Superior temporal gyrus (tissue), 1 donor: ENCODE results near the gene TMEM81.
A peak's percentile ranks its signal among the peaks of the same experiment; 100 is the strongest.

Experiments used
- DNase-seq: peaks from one replicate; pipeline ENCODE4 v3.0.0-alpha.2; 2016; ENCODE audit errors: extremely low spot score

TMEM81 gene, protein sequence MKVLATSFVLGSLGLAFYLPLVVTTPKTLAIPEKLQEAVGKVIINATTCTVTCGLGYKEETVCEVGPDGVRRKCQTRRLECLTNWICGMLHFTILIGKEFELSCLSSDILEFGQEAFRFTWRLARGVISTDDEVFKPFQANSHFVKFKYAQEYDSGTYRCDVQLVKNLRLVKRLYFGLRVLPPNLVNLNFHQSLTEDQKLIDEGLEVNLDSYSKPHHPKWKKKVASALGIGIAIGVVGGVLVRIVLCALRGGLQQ

GRCh38 chr1:205084360-205084759 is at the start of gene TMEM81:
TSS of gene TMEM81 (minus strand) at chr1:205084460. CDS start at chr1:205084320, 140 bp downstream.
- no peak for DNase-seq

DNA sequence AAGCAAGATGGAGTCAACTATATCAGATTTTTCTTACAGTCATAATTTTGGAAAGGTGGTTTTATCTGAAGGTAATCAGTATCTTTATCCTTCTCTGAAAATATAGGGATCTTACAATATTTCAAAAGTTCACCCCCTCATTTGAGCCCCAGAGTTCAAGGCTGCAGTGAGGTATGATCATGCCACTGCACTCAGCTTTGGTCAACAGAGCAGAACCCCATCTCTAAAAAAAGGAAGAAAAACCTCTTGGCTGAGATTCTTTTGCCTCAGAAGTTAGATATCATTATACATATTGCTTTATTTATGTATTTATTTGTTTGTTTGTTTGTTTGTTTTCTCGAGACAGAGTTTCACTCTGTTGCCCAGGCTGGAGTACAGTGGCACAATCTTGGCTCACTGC is 49.0 kb upstream of the TMEM81 start:
- DNase-seq = no peak

- no peak for DNase-seq
Observed at GRCh38 chr1:205129447-205130029, 45.3 kb upstream of the TMEM81 start.

GRCh38 chr1:205128050-205128449 is 43.8 kb upstream of the TMEM81 start:
- DNase-seq = no peak

DNA sequence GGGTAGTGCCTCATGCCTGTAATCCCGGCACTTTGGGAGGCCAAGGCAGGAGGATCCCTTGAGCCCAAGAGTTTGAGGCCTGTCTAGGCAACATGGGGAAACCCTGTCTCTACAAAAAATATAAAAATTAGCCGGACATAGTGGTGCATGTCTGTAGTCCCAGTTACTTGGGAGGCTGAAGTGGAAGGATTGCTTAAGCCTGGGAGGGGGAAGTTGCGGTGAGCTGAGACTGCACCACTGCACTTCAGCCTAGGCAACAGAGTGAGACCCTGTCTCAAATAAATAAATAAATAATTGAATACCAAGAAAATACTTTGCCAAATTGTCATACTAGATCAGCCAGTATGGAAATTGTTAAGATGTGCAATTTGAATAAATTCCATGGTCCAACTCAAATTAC is 43.4 kb upstream of the TMEM81 start:
- DNase-seq = no peak

GRCh38 chr1:205124726-205125125 is 40.5 kb upstream of the TMEM81 start:
- DNase-seq = no peak

- DNase-seq = no peak
Observed at GRCh38 chr1:205122489-205122882, 38.2 kb upstream of the TMEM81 start.

GRCh38 chr1:205121660-205122488 is 37.6 kb upstream of the TMEM81 start, which contains the start of gene RBBP5:
TSS of gene RBBP5 (minus strand) at chr1:205121978. CDS start at chr1:205121873, 105 bp downstream.
- DNase-seq = peak; percentile 97

- no peak for DNase-seq
Observed at GRCh38 chr1:205118752-205119151, 34.5 kb upstream of the TMEM81 start.

- DNase-seq = no peak
Observed at GRCh38 chr1:205111354-205111753, 27.1 kb upstream of the TMEM81 start.

DNA sequence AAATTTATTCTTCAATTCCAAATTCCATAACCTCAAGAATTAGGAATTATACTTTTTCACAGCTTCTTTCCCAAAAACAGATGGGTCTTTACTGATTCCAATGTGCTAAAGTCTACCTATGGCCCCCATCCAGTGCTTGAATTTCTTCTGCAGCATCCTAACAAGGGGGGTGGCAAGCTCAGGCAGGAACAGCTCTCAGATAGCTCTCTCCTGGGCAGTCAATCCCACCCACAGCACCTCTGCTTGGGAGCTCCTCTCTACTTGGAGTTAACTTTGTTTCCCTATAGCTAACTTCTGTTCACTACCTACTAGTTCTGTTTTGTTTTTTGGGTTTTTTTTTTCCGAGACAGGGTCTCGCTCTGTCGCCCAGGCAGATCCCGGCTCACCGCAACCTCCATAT is 25.5 kb upstream of the TMEM81 start:
- peak; percentile 23 for DNase-seq

DNA sequence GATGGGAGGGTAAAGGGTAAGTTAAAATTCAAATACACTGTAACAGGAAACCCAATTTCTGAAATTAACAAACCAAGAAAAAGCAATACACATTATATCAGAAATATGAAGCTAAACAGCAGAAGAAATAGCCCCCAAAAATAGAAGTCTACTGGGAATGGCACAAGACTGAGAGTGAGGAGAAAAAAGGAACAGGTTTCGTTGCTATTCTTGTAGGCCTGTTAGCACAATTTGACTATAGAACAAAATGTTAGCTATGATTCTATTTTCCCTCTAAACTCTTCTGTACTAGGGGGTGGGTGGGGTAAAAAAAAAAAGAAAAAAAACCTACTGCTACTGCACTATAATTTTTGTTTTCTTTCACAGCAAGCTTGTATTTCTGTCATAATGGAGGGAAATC is 25.0 kb upstream of the TMEM81 start:
- DNase-seq = peak; percentile 64

DNA sequence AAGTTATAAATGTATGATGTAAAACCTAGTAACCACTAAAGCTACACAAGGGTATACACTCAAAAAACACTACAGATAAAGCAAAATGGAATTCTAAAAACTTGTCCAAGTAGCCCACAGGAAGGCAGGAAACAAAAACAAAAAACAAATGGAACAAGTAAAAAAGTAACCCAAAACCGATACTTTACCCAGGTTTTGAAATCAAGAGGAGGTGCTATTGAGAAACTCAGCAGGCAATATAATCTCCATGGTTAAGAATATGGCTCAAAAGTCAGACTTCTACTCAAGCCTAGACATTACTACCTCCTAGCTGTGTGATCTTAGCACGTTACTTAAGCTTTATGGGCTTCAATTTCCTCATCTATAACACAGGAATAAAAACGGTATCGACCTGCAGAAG is 24.2 kb upstream of the TMEM81 start:
- no peak for DNase-seq

DNA sequence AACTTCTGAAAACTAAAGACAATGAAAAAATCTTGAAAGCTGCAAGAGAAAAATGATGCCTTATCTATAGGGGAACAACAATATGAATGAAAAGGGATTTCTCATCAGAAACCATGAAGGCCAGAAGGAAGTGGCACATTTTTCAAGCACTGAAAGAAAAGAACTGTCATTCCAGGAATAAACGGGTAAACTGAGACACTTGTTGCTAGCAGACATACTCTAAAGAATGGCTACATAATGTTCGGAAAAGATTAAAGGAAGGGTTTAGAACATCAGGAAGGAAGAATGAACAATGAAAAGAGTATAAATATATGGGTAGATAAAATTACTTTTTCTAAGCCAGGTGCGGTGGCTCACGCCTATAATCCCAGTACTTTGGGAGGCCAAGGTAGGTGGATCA is 23.1 kb upstream of the TMEM81 start:
- DNase-seq = no peak

DNA sequence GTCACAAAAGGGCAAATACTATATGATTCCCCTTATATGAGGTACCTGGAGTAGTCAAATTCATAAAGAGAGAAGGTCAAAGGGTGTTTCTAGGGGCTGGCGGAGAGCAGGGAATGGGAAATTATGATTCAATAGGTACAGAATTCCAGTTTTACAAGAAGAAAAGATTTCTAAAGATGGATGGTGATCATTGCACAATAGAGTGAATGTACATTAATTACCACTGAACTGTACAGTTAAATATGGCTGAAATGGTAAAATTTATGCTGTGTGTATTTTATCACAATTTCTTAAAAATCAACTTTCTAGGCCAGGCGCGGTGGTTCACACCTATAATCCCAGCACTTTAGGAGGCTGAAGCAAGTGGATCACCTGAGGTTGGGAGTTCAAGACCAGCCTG is 18.1 kb upstream of the TMEM81 start:
- DNase-seq = no peak

GRCh38 chr1:205098242-205098641 is 14.0 kb upstream of the TMEM81 start:
- DNase-seq = no peak

DNA sequence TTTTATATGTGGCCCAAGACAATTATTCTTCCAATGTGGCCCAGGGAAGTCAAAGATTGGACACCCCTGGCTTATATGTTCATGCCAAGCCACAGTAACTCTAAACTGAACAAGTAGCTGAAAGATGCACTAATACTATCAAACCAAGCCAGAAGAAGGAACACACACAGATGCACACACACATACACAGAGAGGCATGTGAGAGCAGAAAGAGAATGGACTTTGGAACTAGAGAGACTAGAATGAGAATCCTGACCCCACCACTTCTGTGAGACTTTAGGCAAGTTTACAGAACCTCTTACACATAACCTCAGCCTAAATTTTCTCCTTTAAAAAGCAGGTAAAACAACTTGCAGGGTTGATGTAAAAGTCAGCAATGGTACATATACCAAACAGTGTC is 11.2 kb upstream of the TMEM81 start:
- DNase-seq = no peak

GRCh38 chr1:205091043-205091740 is 6.9 kb upstream of the TMEM81 start:
- no peak for DNase-seq

- DNase-seq = no peak
Observed at GRCh38 chr1:205088341-205088740, 4.1 kb upstream of the TMEM81 start.

GRCh38 chr1:205082431-205082830 is 1.8 kb downstream of the TMEM81 start:
- DNase-seq = no peak

GRCh38 chr1:205077934-205078311 is 6.3 kb downstream of the TMEM81 start:
- no peak for DNase-seq
